GM19468 (cell line): ENCODE measurements around the gene GIGYF1.

ENCODE experiments used
- ATAC-seq: cut with Tn5 transposase; IDR thresholded peaks from one replicate; pipeline ENCODE4 v1.9.1; 2021; ENCODE audit warnings: mild to moderate bottlenecking, moderate library complexity, moderate number of reproducible peaks; ENCODE audit not compliant: unreplicated experiment; ENCODE audit errors: extremely low read depth

The GIGYF1 gene

DNA sequence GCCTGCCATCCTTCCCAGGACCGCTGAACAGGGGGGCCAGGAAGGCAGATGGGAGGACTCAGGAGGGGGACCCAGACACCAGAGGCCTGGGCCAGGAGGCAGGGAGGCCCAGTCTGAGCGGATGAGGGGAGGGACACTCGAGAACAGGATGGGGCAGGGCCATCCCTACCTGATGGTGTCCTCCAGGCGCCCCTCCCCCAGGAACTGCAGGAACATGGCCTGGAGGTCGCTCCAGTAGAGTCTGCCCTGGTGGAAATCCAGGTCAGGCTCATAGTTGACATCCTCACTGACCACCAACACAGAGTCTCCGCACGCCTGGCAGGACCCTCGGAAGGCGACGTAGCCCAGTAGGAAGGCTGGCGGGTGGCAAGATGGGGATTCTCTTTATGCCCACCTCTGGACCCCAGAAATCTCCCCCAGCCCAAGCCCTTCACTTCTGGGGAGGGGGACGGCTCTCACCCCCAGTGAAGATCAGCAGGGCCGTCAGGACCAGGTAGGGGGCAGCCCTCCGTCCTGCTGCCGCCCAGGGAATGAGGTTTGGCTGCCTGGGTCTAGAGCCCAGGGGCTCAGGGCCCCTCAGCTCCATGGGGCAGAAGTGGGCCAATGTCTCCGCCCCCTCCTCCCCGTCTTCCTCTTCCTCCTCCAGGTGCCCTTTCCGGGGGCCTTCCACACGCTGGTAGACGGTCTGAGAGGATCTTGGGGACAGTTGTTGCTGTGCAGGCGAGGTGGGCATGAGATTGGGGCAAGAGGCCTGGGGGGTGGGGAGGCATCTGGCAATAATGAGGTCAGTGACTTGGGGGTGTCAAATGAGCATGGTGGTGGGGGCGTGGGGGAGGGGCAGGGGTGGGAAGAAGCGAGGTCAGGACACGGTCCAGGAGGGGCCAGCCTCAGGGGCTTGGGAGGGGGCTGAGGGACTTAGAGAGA is 53.3 kb downstream of the GIGYF1 start:
- no peak for ATAC-seq

DNA sequence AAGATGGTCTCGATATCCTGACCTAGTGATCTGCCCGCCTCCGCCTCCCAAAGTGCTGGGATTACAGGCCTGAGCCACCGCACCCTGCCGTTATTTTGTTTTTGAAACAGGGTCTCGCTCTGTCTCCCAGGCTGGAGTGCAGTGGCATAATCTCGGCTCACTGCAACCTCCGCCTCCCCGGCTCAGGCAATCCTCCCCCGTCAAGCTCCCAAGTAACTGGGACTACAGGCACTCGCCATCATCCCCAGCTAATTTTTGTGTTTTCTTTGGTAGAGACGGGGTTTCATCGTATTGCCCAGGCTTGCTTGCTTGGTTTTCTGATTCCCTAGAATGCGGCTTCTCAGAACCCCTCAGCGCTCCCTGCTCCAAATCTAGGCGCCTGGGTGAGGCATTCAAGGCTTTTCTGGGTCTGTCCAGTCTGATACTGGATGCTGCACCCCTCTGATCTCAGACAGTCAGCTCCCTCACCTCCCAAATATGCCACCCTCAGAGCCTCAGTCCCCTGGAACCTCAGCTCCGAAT is 54.0 kb downstream of the GIGYF1 start:
- ATAC-seq, result no peak

DNA sequence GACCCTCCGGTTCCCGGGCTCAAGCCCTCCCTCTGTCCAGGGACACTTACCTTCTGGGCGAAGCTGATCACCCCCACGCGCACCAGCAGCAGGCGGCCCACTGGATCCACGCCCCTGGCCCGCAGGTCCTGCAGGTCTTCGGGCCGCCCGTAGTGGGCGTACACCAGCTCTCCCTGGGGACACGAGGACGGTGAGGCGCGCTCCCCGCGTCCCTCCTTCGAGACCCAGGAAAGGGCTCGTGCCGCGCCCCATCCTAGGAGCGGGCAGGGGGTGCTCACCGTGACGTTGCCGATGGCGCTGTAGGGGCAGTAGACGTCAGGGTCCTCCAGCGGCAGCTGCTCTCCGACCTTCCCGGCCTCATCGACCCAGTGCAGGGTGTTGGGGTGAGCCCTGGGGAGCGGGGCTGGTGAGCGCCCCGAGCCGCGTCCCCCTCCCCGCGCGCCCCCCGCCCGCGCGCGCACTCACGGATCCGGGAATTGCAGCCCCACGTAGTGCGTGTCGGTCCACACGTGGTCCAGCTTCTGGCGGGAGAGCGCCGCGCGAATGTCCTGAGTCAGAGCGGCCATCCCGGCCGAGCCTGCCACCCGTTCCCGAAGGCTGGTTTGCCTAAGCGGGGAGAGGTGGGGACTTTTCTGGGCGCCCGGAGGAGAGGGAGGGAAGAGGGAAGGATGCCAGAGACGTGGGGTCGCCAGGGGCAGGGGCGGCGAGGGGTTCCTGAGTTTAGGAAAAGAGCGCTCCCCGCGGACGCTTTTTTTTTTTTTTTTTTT is 60.9 kb downstream of the GIGYF1 start:
- no peak for ATAC-seq

DNA sequence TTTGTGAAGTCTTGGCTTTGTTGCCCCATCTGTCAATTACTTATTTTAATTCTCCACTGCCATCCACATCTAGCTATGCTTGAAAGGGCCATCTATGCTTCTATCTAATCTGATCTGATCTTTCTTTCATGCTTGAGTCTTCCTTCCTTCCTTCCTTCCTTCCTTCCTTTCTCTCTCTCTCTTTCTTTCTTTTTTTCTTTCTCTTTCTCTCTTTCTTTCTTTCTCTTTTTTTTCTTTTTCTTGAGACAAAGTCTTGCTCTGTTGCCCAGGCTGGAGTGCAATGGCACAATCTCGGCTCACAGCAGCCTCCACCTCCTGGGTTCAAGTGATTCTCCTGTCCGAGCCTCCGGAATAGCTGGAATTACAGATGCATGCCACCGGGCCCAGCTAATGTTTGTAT is 64.0 kb downstream of the GIGYF1 start:
- no peak for ATAC-seq
